HEK293 (cell line): ENCODE measurements around the gene C4orf36.

Source experiments
- CTCF ChIA-PET: fragments of 350-600 bp; formaldehyde crosslinking; extraction: SDS; loops from one replicate; lab custom pipeline; 2021; ENCODE audit warnings: antibody characterized with exemption; lab: Yijun Ruan, JAX
- POLR2A ChIA-PET: fragments of 300-600 bp; formaldehyde crosslinking; extraction: SDS; loops from one replicate; lab custom pipeline; 2020; ENCODE audit warnings: antibody characterized with exemption, inconsistent platforms; lab: Yijun Ruan, JAX
- H3K27ac ChIP-seq: fragments of 200-500 bp; sonication (Bioruptor generic); 2 replicates; pipeline ENCODE4 v1.5.1; 2014; ENCODE audit warnings: low read depth, low read length, control low read depth, inconsistent platforms; ENCODE audit errors: extremely low read depth
- H3K36me3 ChIP-seq, 2 experiments: fragments of 200-500 bp in 1 of 2; sonication (Bioruptor generic) in 1 of 2; 1 replicate in 1 of 2; 2 replicates in 1 of 2; pipeline ENCODE4 v1.5.1; 2014 to 2017; ENCODE audit warnings: inconsistent platforms in 2 of 2, low read length in 2 of 2; ENCODE audit not compliant: control insufficient read depth in 2 of 2, insufficient read depth in 1 of 2
- H3K4me1 ChIP-seq: fragments of 200-500 bp; sonication (Bioruptor generic); 2 replicates; pipeline ENCODE4 v1.5.1; 2014; ENCODE audit warnings: mild to moderate bottlenecking, low read length, inconsistent platforms; ENCODE audit not compliant: control insufficient read depth, insufficient read depth
- H3K4me3 ChIP-seq: 2 replicates; pipeline ENCODE4 v1.5.1; 2011; ENCODE audit warnings: low read depth, mild to moderate bottlenecking, control low read depth, low read length, moderate library complexity
- H3K9me3 ChIP-seq: fragments of 200-500 bp; sonication (Bioruptor generic); 2 replicates; pipeline ENCODE4 v1.5.1; 2014; ENCODE audit warnings: low read depth, low read length, inconsistent platforms; ENCODE audit not compliant: control insufficient read depth, insufficient read depth
- EGR2 ChIP-seq: fragments of 450-650 bp; formaldehyde crosslinking; IDR thresholded peaks from 2 replicates; pipeline ENCODE4 v1.5.1; 2016; ENCODE audit warnings: low read depth, missing biosample characterization, missing genetic modification characterization
- FEZF1 ChIP-seq: fragments of 450-650 bp; formaldehyde crosslinking; IDR thresholded peaks from 2 replicates; pipeline ENCODE4 v1.5.1; 2016; ENCODE audit warnings: missing biosample characterization, missing genetic modification characterization
- HOXD13 ChIP-seq: sonication (generic); formaldehyde crosslinking; IDR thresholded peaks from 2 replicates; pipeline ENCODE4 v1.8.0; 2022; ENCODE audit warnings: missing genetic modification reagents, borderline replicate concordance
- KLF7 ChIP-seq: fragments of 450-650 bp; formaldehyde crosslinking; IDR thresholded peaks from 2 replicates; pipeline ENCODE4 v1.5.1; 2016; ENCODE audit warnings: missing biosample characterization, missing genetic modification characterization, borderline replicate concordance
- PRDM4 ChIP-seq: fragments of 450-650 bp; formaldehyde crosslinking; IDR thresholded peaks from 2 replicates; pipeline ENCODE4 v1.5.1; 2017; ENCODE audit warnings: missing biosample characterization, missing genetic modification characterization
- ZNF16 ChIP-seq: fragments of 450-650 bp; formaldehyde crosslinking; IDR thresholded peaks from 2 replicates; pipeline ENCODE4 v1.5.1; 2016; ENCODE audit warnings: low read depth, missing biosample characterization, missing genetic modification characterization
- ZNF174 ChIP-seq: fragments of 450-650 bp; formaldehyde crosslinking; IDR thresholded peaks from 2 replicates; pipeline ENCODE4 v1.5.0; 2017; ENCODE audit warnings: missing biosample characterization, mild to moderate bottlenecking, missing genetic modification characterization
- ZNF202 ChIP-seq: fragments of 450-650 bp; formaldehyde crosslinking; IDR thresholded peaks from 2 replicates; pipeline ENCODE4 v1.5.1; 2016; ENCODE audit warnings: missing biosample characterization, missing genetic modification characterization, borderline replicate concordance
- ZNF23 ChIP-seq: fragments of 450-650 bp; formaldehyde crosslinking; IDR thresholded peaks from 2 replicates; pipeline ENCODE4 v1.5.1; 2016; ENCODE audit warnings: missing biosample characterization, missing genetic modification characterization, borderline replicate concordance
- ZNF366 ChIP-seq: fragments of 450-650 bp; formaldehyde crosslinking; conservative IDR thresholded peaks from 2 replicates; pipeline ENCODE4 v1.5.1; 2016; ENCODE audit warnings: missing biosample characterization, missing genetic modification characterization
- ZNF560 ChIP-seq: fragments of 450-650 bp; formaldehyde crosslinking; IDR thresholded peaks from 2 replicates; pipeline ENCODE4 v1.5.1; 2017; ENCODE audit warnings: missing biosample characterization, missing genetic modification characterization, borderline replicate concordance
- ZNF830 ChIP-seq: fragments of 450-650 bp; IDR thresholded peaks from 2 replicates; pipeline ENCODE4 v1.5.0; 2018; ENCODE audit warnings: missing biosample characterization, missing genetic modification characterization, low read depth, mild to moderate bottlenecking, moderate library complexity
- ZSCAN4 ChIP-seq: fragments of 450-650 bp; formaldehyde crosslinking; IDR thresholded peaks from 2 replicates; pipeline ENCODE4 v1.5.1; 2017; ENCODE audit warnings: missing biosample characterization, missing genetic modification characterization
- TF ChIP-seq, protein P1 (sequence below): fragments of 450-650 bp; formaldehyde crosslinking; IDR thresholded peaks from 2 replicates; pipeline ENCODE4 v1.5.1; 2016; ENCODE audit warnings: missing biosample characterization, missing genetic modification characterization
- TF ChIP-seq, protein P2 (sequence below): fragments of 450-650 bp; IDR thresholded peaks from 2 replicates; pipeline ENCODE4 v1.5.1; 2018; ENCODE audit warnings: missing biosample characterization, missing genetic modification characterization
- TF ChIP-seq, protein P3 (sequence below): fragments of 450-650 bp; formaldehyde crosslinking; conservative IDR thresholded peaks from 2 replicates; pipeline ENCODE4 v1.5.1; 2016; ENCODE audit warnings: low read depth, missing biosample characterization, missing genetic modification characterization
- TF ChIP-seq, protein P4 (sequence below): fragments of 450-650 bp; IDR thresholded peaks from 2 replicates; pipeline ENCODE4 v1.5.1; 2018; ENCODE audit warnings: missing biosample characterization, mild to moderate bottlenecking, missing genetic modification characterization
- TF ChIP-seq, protein P5 (sequence below): fragments of 450-650 bp; formaldehyde crosslinking; IDR thresholded peaks from 2 replicates; pipeline ENCODE4; 2016; ENCODE audit warnings: missing biosample characterization, missing genetic modification characterization

The C4orf36 gene

DNA sequence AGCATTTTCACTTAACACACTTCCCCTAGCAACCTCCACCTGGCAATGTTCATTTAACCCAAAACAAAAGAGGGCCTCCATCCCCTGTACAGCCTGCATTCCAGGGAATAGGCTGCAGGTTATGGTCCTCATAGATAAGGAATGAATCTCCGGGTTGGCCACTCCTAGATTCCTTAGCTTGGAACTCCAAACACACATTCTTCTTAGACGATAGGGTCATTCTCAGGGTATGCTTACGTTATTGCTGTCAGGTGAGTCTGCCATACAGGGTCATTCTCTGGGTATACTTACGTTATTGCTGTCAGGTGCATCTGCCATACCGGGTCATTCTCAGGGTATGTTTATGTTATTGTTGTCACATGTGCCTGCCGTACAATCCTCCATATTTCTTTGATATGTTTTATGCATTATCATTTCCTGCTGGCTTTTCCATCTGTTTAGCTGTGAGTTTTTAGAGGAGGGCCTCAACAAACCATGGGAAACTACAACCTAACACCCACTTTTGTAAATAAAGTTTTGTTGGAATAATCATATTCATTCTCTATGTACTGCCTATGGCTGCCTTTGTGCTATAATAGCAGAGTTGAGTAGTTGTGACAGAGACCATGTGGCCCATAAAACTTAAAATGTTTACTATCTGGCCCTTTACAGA, 34.3 kb upstream of the C4orf36 start:
- Histone ChIP-seq H3K4me1 (no peaks in the 10 kb centered on the region), H3K27ac (no peak overlapping the region)
- CTCF ChIA-PET, result interaction anchor here (0.6 to 1.2 kb wide), 6 partner anchors 134 to 312 kb away, joined by 3 to 6 read pairs (median 4); no protein-coding TSS in a partner anchor
- TF ChIP-seq, protein P1, sequence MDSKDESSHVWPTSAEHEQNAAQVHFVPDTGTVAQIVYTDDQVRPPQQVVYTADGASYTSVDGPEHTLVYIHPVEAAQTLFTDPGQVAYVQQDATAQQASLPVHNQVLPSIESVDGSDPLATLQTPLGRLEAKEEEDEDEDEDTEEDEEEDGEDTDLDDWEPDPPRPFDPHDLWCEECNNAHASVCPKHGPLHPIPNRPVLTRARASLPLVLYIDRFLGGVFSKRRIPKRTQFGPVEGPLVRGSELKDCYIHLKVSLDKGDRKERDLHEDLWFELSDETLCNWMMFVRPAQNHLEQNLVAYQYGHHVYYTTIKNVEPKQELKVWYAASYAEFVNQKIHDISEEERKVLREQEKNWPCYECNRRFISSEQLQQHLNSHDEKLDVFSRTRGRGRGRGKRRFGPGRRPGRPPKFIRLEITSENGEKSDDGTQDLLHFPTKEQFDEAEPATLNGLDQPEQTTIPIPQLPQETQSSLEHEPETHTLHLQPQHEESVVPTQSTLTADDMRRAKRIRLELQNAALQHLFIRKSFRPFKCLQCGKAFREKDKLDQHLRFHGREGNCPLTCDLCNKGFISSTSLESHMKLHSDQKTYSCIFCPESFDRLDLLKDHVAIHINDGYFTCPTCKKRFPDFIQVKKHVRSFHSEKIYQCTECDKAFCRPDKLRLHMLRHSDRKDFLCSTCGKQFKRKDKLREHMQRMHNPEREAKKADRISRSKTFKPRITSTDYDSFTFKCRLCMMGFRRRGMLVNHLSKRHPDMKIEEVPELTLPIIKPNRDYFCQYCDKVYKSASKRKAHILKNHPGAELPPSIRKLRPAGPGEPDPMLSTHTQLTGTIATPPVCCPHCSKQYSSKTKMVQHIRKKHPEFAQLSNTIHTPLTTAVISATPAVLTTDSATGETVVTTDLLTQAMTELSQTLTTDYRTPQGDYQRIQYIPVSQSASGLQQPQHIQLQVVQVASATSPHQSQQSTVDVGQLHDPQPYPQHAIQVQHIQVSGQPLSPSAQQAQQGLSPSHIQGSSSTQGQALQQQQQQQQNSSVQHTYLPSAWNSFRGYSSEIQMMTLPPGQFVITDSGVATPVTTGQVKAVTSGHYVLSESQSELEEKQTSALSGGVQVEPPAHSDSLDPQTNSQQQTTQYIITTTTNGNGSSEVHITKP (tag by site-specific recombination), result no peak
- TF ChIP-seq, protein P2, sequence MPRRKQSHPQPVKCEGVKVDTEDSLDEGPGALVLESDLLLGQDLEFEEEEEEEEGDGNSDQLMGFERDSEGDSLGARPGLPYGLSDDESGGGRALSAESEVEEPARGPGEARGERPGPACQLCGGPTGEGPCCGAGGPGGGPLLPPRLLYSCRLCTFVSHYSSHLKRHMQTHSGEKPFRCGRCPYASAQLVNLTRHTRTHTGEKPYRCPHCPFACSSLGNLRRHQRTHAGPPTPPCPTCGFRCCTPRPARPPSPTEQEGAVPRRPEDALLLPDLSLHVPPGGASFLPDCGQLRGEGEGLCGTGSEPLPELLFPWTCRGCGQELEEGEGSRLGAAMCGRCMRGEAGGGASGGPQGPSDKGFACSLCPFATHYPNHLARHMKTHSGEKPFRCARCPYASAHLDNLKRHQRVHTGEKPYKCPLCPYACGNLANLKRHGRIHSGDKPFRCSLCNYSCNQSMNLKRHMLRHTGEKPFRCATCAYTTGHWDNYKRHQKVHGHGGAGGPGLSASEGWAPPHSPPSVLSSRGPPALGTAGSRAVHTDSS (tag by site-specific recombination), result no peak
- no peak for TF ChIP-seq PRDM4 (tag by site-specific recombination)
- no peak for TF ChIP-seq EGR2 (tag by site-specific recombination)
- no peak for TF ChIP-seq ZNF366 (tag by site-specific recombination)
- TF ChIP-seq, protein P3, sequence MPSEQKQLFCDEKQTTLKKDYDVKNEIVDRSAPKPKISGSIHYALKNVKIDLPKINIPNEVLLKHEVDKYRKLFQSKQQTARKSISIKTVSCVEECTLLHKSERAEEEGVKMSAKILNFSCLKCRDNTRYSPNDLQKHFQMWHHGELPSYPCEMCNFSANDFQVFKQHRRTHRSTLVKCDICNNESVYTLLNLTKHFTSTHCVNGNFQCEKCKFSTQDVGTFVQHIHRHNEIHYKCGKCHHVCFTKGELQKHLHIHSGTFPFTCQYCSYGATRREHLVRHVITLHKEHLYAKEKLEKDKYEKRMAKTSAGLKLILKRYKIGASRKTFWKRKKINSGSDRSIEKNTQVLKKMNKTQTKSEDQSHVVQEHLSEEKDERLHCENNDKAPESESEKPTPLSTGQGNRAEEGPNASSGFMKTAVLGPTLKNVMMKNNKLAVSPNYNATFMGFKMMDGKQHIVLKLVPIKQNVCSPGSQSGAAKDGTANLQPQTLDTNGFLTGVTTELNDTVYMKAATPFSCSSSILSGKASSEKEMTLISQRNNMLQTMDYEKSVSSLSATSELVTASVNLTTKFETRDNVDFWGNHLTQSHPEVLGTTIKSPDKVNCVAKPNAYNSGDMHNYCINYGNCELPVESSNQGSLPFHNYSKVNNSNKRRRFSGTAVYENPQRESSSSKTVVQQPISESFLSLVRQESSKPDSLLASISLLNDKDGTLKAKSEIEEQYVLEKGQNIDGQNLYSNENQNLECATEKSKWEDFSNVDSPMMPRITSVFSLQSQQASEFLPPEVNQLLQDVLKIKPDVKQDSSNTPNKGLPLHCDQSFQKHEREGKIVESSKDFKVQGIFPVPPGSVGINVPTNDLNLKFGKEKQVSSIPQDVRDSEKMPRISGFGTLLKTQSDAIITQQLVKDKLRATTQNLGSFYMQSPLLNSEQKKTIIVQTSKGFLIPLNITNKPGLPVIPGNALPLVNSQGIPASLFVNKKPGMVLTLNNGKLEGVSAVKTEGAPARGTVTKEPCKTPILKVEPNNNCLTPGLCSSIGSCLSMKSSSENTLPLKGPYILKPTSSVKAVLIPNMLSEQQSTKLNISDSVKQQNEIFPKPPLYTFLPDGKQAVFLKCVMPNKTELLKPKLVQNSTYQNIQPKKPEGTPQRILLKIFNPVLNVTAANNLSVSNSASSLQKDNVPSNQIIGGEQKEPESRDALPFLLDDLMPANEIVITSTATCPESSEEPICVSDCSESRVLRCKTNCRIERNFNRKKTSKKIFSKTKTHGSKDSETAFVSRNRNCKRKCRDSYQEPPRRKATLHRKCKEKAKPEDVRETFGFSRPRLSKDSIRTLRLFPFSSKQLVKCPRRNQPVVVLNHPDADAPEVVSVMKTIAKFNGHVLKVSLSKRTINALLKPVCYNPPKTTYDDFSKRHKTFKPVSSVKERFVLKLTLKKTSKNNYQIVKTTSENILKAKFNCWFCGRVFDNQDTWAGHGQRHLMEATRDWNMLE, result no peak
- TF ChIP-seq, protein P4, sequence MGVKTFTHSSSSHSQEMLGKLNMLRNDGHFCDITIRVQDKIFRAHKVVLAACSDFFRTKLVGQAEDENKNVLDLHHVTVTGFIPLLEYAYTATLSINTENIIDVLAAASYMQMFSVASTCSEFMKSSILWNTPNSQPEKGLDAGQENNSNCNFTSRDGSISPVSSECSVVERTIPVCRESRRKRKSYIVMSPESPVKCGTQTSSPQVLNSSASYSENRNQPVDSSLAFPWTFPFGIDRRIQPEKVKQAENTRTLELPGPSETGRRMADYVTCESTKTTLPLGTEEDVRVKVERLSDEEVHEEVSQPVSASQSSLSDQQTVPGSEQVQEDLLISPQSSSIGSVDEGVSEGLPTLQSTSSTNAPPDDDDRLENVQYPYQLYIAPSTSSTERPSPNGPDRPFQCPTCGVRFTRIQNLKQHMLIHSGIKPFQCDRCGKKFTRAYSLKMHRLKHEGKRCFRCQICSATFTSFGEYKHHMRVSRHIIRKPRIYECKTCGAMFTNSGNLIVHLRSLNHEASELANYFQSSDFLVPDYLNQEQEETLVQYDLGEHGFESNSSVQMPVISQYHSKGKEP, result no peak
- TF ChIP-seq KLF7 (tag by site-specific recombination), result no peak
- no peak for TF ChIP-seq ZNF202
- no peak for TF ChIP-seq ZSCAN4
- TF ChIP-seq, protein P5, sequence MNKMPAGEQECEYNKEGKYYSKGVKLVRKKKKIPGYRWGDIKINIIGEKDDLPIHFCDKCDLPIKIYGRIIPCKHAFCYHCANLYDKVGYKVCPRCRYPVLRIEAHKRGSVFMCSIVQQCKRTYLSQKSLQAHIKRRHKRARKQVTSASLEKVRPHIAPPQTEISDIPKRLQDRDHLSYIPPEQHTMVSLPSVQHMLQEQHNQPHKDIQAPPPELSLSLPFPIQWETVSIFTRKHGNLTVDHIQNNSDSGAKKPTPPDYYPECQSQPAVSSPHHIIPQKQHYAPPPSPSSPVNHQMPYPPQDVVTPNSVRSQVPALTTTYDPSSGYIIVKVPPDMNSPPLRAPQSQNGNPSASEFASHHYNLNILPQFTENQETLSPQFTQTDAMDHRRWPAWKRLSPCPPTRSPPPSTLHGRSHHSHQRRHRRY (tag by site-specific recombination), result no peak
- TF ChIP-seq ZNF560, result no peak
- TF ChIP-seq ZNF174 (tag by site-specific recombination), result no peak
- TF ChIP-seq FEZF1 (tag by site-specific recombination), result no peak
- TF ChIP-seq ZNF23 (tag by site-specific recombination), result no peak
- TF ChIP-seq HOXD13 (CRISPR knock-in tag), result no peak
- no peak for TF ChIP-seq ZNF16
- no peak for TF ChIP-seq ZNF830 (tag by site-specific recombination)
- TF ChIP-seq, all 188 proteins: peak for 0
- H3K36me3 ChIP-seq, result no peaks in the 10 kb centered on the region
- POLR2A ChIA-PET, result no interaction called here
- no peak overlapping the region for H3K4me3 ChIP-seq
- no peaks in the 10 kb centered on the region for H3K9me3 ChIP-seq
